Measurements from ENCODE around the gene DPF1. TPM values are rescaled to one million over a fixed set of nuclear protein-coding genes. Genes with fewer than 3 reads are reported as not detected.

DPF1 gene
- total and polyA plus RNA-seq, 4 donors, result not detected

DNA sequence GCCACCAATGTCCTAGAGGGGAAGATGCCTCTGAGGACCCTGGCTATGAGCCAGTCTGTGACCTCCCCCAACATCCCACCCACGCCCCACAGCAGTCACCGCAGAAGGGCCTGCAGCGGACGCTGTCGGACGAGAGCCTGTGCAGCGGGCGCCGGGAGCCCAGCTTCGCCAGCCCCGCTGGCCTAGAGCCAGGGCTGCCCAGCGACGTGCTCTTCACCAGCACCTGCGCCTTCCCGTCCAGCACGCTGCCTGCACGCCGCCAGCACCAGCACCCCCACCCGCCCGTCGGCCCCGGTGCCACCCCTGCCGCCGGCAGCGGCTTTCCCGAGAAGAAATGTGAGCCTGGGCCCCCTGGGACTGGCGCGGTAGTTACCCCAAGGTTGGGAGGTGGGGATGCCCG is 30.6 kb downstream of the DPF1 start (continued):
- no peak for TF ChIP-seq HNF4A (conservative IDR thresholded peaks at IDR 0.05)

DNA sequence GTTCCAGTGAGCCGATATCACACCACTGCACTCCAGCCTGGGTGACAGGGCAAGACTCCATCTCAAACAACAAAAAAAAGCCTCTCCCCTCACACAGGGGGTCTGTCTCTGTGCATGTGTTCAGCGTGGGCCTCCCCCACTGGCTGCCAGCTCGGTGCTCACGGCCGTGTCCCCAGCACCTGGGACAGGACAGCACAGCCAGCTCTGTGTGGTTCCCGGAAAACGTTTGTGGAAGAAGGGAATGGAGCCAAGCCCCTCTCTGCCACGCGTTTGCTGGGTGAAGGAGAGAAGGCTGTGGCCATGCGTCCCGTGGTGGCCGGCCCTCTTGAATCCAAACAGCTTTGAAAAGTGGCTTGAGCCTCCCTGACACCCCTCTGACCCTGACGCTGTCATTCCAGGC is 32.3 kb downstream of the DPF1 start:
- Histone ChIP-seq H3K27me3 (ENCODE audit: control insufficient read depth in 4 of 4, insufficient read depth in 4 of 4, low read length in 3 of 4) (no peaks in the 10 kb centered on the region), H3K36me3 (ENCODE audit: control insufficient read depth in 4 of 4, insufficient read depth in 3 of 4, low read depth in 1 of 4, low read length in 3 of 4) (peaks cover 0 to 4% (median under 1%) of the 10 kb centered on the region in 4 donors), H3K9me3 (ENCODE audit: control insufficient read depth in 4 of 4, low read length in 3 of 4) (no peaks in the 10 kb centered on the region), H3K4me1 (ENCODE audit: control insufficient read depth in 4 of 4, insufficient read depth in 4 of 4, low read length in 3 of 4) (no peaks in the 10 kb centered on the region), H3K4me3 (ENCODE audit: low read depth in 1 of 3, low read length in 3 of 3) (no peak overlapping the region), H3K27ac (ENCODE audit: low read depth in 1 of 2, low read length in 2 of 2) (no peak overlapping the region), H3K9ac (ENCODE audit: low read depth in 1 of 2, low read length in 2 of 2) (no peak overlapping the region)
- DNase-seq (ENCODE audit: low spot score), result no peak
- TF ChIP-seq TAF1 (conservative IDR thresholded peaks at IDR 0.05), result no peak
- TF ChIP-seq, protein P1, sequence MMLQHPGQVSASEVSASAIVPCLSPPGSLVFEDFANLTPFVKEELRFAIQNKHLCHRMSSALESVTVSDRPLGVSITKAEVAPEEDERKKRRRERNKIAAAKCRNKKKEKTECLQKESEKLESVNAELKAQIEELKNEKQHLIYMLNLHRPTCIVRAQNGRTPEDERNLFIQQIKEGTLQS (IDR thresholded peaks at IDR 0.05), result no peak
- TF ChIP-seq RAD21 (IDR thresholded peaks at IDR 0.05), result no peak
- TF ChIP-seq, protein P2, sequence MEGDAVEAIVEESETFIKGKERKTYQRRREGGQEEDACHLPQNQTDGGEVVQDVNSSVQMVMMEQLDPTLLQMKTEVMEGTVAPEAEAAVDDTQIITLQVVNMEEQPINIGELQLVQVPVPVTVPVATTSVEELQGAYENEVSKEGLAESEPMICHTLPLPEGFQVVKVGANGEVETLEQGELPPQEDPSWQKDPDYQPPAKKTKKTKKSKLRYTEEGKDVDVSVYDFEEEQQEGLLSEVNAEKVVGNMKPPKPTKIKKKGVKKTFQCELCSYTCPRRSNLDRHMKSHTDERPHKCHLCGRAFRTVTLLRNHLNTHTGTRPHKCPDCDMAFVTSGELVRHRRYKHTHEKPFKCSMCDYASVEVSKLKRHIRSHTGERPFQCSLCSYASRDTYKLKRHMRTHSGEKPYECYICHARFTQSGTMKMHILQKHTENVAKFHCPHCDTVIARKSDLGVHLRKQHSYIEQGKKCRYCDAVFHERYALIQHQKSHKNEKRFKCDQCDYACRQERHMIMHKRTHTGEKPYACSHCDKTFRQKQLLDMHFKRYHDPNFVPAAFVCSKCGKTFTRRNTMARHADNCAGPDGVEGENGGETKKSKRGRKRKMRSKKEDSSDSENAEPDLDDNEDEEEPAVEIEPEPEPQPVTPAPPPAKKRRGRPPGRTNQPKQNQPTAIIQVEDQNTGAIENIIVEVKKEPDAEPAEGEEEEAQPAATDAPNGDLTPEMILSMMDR (IDR thresholded peaks at IDR 0.05; ENCODE audit: low read depth, low read length, missing input control), result no peak
- TF ChIP-seq HNF4A (conservative IDR thresholded peaks at IDR 0.05), result no peak
- TF ChIP-seq, protein P3, sequence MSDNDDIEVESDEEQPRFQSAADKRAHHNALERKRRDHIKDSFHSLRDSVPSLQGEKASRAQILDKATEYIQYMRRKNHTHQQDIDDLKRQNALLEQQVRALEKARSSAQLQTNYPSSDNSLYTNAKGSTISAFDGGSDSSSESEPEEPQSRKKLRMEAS (IDR thresholded peaks at IDR 0.05), result no peak
- TF ChIP-seq RXRA (IDR thresholded peaks at IDR 0.05), result no peak
- no peak for TF ChIP-seq EGR1 (IDR thresholded peaks at IDR 0.05; ENCODE audit: low read depth in 2 of 2)
- TF ChIP-seq, protein P4, sequence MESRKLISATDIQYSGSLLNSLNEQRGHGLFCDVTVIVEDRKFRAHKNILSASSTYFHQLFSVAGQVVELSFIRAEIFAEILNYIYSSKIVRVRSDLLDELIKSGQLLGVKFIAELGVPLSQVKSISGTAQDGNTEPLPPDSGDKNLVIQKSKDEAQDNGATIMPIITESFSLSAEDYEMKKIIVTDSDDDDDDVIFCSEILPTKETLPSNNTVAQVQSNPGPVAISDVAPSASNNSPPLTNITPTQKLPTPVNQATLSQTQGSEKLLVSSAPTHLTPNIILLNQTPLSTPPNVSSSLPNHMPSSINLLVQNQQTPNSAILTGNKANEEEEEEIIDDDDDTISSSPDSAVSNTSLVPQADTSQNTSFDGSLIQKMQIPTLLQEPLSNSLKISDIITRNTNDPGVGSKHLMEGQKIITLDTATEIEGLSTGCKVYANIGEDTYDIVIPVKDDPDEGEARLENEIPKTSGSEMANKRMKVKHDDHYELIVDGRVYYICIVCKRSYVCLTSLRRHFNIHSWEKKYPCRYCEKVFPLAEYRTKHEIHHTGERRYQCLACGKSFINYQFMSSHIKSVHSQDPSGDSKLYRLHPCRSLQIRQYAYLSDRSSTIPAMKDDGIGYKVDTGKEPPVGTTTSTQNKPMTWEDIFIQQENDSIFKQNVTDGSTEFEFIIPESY (IDR thresholded peaks at IDR 0.05), result no peak
- WGBS, result 96% methylated on average over 13 of the region's 13 CpGs

DNA sequence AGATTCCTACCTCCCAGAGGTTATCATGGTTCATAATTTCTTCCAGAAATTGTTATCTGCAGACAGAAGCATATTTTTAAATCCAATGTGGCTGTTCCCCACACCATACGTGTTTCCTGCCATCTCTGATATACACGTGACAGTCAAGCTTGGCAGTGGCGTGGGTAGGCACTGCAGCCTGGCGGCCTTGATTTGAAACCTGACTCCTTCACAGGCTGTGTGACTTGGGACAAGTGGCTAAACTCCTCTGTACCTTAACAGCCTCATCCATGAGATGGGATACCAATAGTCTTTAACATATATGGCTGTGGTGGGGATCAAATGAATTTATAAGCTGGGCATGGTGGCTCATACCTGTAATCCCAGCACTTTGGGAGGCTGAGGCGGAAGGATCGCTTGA is 33.2 kb downstream of the DPF1 start:
- Histone ChIP-seq H3K9me3 (ENCODE audit: control insufficient read depth in 4 of 4, low read length in 3 of 4) (no peaks in the 10 kb centered on the region), H3K4me1 (ENCODE audit: control insufficient read depth in 4 of 4, insufficient read depth in 4 of 4, low read length in 3 of 4) (no peaks in the 10 kb centered on the region), H3K27ac (ENCODE audit: low read depth in 1 of 2, low read length in 2 of 2) (no peak overlapping the region), H3K4me3 (ENCODE audit: low read depth in 1 of 3, low read length in 3 of 3) (no peak overlapping the region), H3K27me3 (ENCODE audit: control insufficient read depth in 4 of 4, insufficient read depth in 4 of 4, low read length in 3 of 4) (no peaks in the 10 kb centered on the region), H3K36me3 (ENCODE audit: control insufficient read depth in 4 of 4, insufficient read depth in 3 of 4, low read depth in 1 of 4, low read length in 3 of 4) (peaks cover 0 to 5% (median under 1%) of the 10 kb centered on the region in 4 donors), H3K9ac (ENCODE audit: low read depth in 1 of 2, low read length in 2 of 2) (no peak overlapping the region)
- 94% methylated on average over 6 of the region's 6 CpGs for WGBS
- DNase-seq (ENCODE audit: low spot score), result no peak
- no peak for TF ChIP-seq RAD21 (IDR thresholded peaks at IDR 0.05)
- no peak for TF ChIP-seq HNF4A (conservative IDR thresholded peaks at IDR 0.05)

DNA sequence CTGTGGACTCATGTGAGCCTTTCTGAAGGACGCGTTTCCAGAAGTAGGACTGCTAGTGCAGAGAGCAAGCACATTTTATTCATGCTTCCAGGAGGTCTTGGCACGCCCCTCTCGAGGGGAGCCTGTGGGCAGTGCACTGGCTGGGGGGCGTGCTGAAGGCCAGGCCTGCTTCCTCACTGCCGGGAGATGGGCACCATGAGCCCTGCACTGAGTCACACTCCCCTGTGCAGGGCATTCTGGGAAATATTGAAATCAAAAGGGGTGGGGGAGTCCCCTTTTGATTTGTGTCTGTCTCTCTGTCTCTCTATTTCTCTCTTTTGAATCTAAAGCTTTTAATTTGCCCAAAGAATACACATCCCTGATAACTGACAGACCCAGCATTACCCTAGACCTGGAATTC is 34.0 kb downstream of the DPF1 start:
- H3K27me3 ChIP-seq (ENCODE audit: control insufficient read depth in 4 of 4, insufficient read depth in 4 of 4, low read length in 3 of 4), result no peaks in the 10 kb centered on the region
- H3K9ac ChIP-seq (ENCODE audit: low read depth in 1 of 2, low read length in 2 of 2), result no peak overlapping the region
- 83% methylated on average over 6 of the region's 6 CpGs for WGBS
- H3K36me3 ChIP-seq (ENCODE audit: control insufficient read depth in 4 of 4, insufficient read depth in 3 of 4, low read depth in 1 of 4, low read length in 3 of 4), result peaks cover 0 to 10% (median 1%) of the 10 kb centered on the region in 4 donors
- H3K9me3 ChIP-seq (ENCODE audit: control insufficient read depth in 4 of 4, low read length in 3 of 4), result no peaks in the 10 kb centered on the region
- no peak overlapping the region for H3K27ac ChIP-seq (ENCODE audit: low read depth in 1 of 2, low read length in 2 of 2)
- TF ChIP-seq NR2F2 (IDR thresholded peaks at IDR 0.05), result no peak
- TF ChIP-seq, protein P1 (IDR thresholded peaks at IDR 0.05), result no peak
- TF ChIP-seq FOXA1 (IDR thresholded peaks at IDR 0.05), result no peak
- no peak for TF ChIP-seq TAF1 (conservative IDR thresholded peaks at IDR 0.05)
- TF ChIP-seq SP1 (IDR thresholded peaks at IDR 0.05), result no peak
- no peak for TF ChIP-seq HNF4A (conservative IDR thresholded peaks at IDR 0.05)
- TF ChIP-seq JUND (IDR thresholded peaks at IDR 0.05), result no peak
- TF ChIP-seq HNF4G (IDR thresholded peaks at IDR 0.05), result no peak
- H3K4me3 ChIP-seq (ENCODE audit: low read depth in 1 of 3, low read length in 3 of 3), result no peak overlapping the region
- H3K4me1 ChIP-seq (ENCODE audit: control insufficient read depth in 4 of 4, insufficient read depth in 4 of 4, low read length in 3 of 4), result no peaks in the 10 kb centered on the region
- DNase-seq (ENCODE audit: low spot score), result no peak

Data from liver (tissue), 9 donors.